Measurements from ENCODE around the gene ZNF549. TPM values are rescaled to one million over a fixed set of nuclear protein-coding genes. Genes with fewer than 3 reads are reported as not detected.
A peak's percentile ranks its signal among the peaks of the same experiment; 100 is the strongest.

ZNF549 gene
- total and polyA plus RNA-seq, 10 of the 15 experiments (the other 5 are each of a cell fraction or from before 2014, with no cell fraction given) = 0.73 to 4.0 (median 2.3) TPM

GRCh38 chr19:57559404-57560025 lies 32.4 kb downstream of the ZNF549 start, which contains the start of gene ZNF550 (continued):
- TF ChIP-seq NRF1 (conservative IDR thresholded peaks at IDR 0.05; ENCODE audit: low read depth, low read length) = no peak
- no peak for TF ChIP-seq E2F4 (IDR thresholded peaks at IDR 0.05; ENCODE audit: low read depth, low read length)
- TF ChIP-seq ZBTB40 (IDR thresholded peaks at IDR 0.05; ENCODE audit: borderline replicate concordance) = peak; percentile 94
- no peak for TF ChIP-seq FOS (IDR thresholded peaks at IDR 0.05; ENCODE audit: borderline replicate concordance, extremely low read depth, insufficient read length)
- 0 out of 2 replicates have a peak, but pooled peaks have one; percentile 7 for TF ChIP-seq SREBF1 (IDR thresholded peaks at IDR 0.05; ENCODE audit: low read length)
- TF ChIP-seq NFYB (IDR thresholded peaks at IDR 0.05; ENCODE audit: insufficient read depth, low read depth, low read length) = no peak
- peak; percentile 36; the same call in 1 of the 2 replicates for TF ChIP-seq NR2C1 (IDR thresholded peaks at IDR 0.05)
- TF ChIP-seq POU2F2 (IDR thresholded peaks at IDR 0.05; ENCODE audit: borderline replicate concordance, low read depth, low read length) = 0 out of 3 replicates have a peak, but pooled peaks have one; percentile 16
- peak; percentile 96 for TF ChIP-seq CREM (IDR thresholded peaks at IDR 0.05; ENCODE audit: low read depth)
- peak; percentile 67 for TF ChIP-seq SP1 (IDR thresholded peaks at IDR 0.05; ENCODE audit: low read depth, low read length)
- TF ChIP-seq EED (IDR thresholded peaks at IDR 0.05; ENCODE audit: low read depth) = no peak
- no peak for TF ChIP-seq SKIL (IDR thresholded peaks at IDR 0.05; ENCODE audit: low read depth, poor library complexity, severe bottlenecking)

Data from GM12878 (cell line).